ENCODE measurements around the gene HORMAD1.

DNA sequence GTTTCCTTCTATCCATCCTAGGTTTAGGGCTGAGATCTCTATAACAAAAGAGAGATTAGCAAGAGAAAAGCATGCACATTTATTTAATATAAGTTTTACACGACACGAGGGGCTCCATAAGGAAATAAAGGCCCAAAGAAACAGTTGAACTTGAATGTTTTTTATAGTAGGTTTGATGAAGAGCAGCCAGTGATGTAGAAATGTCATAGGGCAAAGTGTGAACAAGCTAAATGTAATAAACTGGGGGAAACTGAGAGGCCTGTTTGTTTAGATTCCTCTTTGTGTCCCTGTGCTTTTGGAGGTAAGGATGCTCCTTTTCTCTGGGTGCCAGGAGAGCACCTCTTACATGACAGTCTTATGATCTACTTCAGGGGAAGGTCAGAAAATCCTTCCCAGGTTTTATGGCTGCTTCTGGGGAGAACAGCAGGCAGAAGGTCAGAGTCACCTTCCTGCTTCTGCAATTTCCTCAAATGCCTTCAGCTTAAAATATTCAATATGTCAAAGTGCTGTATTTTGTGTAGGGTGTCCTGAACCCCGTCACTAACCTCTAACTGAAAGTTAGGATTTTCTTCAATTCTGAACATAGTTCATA lies 9.5 kb upstream of the HORMAD1 start:
- TF ChIP-seq POLR2A (IDR thresholded peaks at IDR 0.05), result no peak
- TF ChIP-seq, protein P1, sequence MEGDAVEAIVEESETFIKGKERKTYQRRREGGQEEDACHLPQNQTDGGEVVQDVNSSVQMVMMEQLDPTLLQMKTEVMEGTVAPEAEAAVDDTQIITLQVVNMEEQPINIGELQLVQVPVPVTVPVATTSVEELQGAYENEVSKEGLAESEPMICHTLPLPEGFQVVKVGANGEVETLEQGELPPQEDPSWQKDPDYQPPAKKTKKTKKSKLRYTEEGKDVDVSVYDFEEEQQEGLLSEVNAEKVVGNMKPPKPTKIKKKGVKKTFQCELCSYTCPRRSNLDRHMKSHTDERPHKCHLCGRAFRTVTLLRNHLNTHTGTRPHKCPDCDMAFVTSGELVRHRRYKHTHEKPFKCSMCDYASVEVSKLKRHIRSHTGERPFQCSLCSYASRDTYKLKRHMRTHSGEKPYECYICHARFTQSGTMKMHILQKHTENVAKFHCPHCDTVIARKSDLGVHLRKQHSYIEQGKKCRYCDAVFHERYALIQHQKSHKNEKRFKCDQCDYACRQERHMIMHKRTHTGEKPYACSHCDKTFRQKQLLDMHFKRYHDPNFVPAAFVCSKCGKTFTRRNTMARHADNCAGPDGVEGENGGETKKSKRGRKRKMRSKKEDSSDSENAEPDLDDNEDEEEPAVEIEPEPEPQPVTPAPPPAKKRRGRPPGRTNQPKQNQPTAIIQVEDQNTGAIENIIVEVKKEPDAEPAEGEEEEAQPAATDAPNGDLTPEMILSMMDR (IDR thresholded peaks at IDR 0.05), result no peak
